HG02884 (cell line): ENCODE measurements around the gene KITLG.
"Not testable (repeated sequence)": the region's sequence is repeated elsewhere in the genome, so short reads cannot be mapped to it uniquely, and the experiment has no call there.

Experiments
- ATAC-seq: cut with Tn5 transposase; IDR thresholded peaks from one replicate; pipeline ENCODE4 v1.9.1; 2021; ENCODE audit warnings: mild to moderate bottlenecking, moderate library complexity; ENCODE audit not compliant: unreplicated experiment

The KITLG gene

DNA sequence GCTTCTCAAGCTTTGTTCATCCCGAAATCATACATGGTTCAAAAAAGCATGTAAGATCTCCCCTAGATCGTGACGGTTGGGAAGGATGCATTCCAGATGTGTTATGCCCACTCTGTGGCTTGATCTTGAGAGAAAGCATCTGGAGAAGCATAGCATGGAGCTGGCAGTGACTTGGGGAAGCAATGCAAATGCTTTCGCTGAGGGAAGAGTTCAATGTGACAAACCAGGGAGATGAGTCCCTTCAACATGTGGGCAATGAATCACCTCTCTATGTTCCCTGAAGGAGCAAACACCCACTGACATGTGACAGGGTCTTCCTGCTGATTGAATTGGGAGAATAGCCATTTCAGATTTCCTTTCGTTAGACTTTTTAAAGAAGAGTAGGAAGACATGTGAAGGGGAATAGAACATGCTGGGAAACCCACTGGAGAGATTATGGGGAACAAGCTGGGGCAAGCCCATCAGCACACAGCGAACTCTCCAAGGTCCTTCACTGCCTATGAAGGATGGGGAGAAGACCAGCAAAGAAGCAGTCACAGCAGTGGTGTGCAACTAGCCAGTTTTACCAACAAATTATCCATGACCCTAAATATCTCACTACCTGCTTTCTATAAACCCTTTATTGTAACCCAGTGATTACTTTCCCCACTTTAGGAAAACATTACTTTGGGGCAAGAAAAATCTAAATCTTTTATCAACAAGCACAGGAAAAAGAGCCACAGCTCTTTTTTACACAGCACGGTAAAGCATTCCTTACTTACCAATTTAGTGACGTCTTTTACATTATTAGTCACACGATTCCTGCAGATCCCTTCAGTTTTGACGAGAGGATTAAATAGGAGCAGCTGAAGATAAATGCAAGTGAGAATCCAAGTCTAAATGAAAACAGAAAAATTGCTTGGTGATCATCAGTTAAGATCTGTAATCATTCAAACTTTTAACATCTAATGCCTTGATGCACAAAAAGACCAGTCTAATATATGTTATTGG is 35.0 kb downstream of the KITLG start:
- no peak for ATAC-seq

DNA sequence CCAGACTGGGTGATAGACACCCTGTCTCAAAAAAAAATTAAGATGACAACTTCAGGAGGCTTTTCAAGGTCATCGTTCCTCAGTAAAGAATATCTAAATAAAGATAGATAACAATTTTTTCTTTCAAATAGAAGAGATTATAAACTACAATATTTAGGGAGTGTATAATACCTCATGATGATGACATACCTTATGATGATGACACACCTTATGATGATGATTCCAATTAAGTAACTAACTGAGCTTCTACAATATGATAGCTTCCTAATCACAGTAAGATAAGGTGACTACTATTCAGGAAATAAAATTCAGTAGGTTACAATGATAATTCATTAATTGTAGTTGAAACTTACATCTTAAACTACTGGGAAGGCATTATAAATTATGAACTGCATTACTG is 40.4 kb downstream of the KITLG start:
- no peak for ATAC-seq

DNA sequence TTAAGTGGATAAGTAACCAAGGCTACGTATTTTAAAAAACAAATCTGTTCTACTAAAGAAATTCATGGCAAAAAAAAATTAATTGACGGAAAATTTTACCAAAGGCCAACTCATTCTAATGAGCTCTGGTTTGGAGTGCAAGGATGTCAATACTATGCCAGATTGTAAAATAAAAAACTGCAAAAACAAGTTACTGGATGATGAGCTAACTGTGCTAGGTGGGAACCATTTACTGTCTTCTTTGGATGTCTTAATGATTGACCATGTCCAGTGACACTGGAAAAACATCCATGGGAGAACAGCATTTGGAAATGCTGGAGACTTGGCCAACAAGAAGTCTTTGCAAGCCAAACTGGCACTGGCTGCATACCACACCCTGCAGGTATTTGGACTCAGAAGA is 41.6 kb downstream of the KITLG start:
- ATAC-seq, result no peak

DNA sequence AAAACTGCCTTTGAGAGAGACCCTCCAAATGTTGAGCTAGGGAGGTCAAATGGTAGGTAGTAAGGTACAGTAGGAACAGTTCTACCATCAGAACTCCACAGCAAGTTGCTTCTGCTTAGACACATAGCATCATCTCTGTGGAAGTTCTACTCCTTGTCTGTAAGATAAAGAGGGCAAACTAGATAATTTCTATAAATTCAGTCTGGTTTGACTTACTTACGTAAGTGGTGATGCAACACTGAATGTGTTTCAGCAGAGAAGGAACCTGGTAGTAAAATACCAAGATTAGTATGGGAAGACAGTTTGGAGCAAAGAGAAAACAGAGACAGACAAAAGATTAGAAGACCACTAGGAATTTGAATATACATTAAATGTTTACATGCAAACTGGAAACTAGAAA is 42.0 kb downstream of the KITLG start:
- ATAC-seq, result no peak

DNA sequence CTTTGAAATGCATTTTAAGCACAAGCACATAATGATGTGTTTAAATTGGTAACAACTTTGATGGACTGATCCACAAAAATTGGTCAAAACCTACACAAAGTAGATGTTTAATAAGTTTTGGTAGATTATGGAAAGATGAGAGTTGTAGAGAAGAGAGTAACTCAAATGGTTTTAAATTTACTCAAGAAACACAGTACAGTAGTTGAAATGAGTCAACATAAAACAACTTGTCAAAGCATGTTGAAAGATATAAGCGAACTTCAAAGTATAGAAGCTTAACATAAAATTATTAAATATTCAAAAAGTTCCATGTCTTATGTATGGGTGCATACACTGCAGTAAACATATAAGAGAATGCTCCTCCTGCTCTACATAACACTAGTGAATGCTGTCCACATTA is 49.4 kb downstream of the KITLG start:
- no peak for ATAC-seq

DNA sequence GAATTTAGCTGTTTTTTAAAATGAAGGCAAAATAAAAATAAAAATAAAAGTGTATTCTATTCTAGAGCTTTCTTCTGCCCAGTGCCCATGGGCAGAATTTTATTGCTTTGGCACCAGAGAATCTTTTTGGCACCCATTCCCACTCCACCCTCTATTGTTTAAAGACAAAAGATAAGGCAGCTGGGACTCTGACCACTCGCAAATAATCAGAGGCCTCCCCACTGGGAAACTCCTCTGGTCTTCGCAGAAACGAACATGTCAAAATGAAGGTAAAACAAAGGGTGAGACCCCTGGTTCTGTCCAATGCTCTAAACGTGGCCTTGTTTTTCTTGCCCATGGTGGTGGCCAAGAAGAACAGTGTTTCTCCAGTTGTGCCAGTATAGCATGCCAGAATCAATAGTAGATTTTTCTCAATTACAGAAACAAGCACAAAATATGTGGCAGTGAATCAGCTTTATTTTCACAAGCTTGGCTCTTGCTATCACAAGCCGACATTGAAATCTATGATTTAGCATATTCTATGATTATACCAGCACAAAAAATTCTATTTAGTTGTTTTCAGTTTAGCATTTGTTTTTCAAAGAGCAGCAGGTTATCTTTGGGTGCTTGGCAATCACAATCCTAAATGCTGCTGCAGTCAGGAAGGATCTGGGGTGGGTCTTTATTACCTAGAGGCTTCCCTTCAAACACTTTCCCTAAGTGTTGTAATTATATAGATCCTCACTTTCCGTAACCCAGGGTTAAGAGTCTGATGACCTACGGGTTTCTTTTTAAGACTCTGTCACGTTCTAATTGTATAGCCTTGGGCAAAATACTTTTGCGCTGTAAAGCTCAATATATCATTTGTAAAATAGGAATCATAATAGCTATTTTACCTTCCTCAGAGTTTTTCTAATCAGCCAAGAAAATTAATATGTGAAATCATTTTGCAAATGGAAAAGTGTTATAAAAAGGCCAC is 50.5 kb downstream of the KITLG start:
- ATAC-seq, result no peak

- ATAC-seq, result no peak
Observed at GRCh38 chr12:88522961-88523360, 57.3 kb downstream of the KITLG start.

DNA sequence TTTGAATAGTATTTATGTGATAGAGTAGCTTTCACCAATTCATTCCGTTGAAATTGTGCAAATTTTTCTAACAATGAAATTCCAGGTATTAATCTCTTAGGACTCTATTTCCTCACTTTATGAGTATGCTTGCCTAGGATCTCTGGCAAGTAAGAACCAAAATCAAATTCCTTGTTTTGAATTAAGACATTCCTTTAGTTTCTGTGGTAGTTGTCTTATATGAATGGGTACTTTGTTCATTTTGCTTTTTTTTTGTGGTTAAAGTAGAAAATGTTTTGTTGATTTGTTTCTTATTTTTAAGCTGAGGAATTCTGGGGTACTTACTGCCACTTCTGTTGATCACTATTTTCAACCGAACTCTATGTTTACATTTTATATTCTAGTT is 59.8 kb downstream of the KITLG start:
- ATAC-seq, result no peak

- ATAC-seq, result no peak
Observed at GRCh38 chr12:88519802-88520435, 60.4 kb downstream of the KITLG start.

GRCh38 chr12:88518863-88519403 is 61.3 kb downstream of the KITLG start:
- no peak for ATAC-seq

DNA sequence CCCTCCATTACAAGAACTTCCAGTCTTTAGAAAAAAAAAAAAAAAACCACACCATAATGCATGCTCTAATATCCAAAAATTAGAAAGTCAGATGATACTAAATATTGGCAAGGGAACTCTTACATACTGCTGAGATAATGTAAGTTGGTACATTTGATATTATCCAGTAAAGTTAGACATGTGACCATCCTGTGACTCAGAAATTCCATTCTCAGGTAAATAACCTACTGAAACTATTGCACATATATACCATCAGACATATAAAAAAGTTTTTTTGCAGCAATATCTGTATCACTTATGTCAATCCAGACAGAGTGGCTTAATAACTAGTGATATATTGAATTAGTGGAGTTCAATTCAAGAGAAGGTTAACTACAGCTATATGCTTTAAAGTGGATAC is 63.5 kb downstream of the KITLG start:
- ATAC-seq, result no peak

- no peak for ATAC-seq
Observed at GRCh38 chr12:88510843-88511242, 69.4 kb downstream of the KITLG start.

DNA sequence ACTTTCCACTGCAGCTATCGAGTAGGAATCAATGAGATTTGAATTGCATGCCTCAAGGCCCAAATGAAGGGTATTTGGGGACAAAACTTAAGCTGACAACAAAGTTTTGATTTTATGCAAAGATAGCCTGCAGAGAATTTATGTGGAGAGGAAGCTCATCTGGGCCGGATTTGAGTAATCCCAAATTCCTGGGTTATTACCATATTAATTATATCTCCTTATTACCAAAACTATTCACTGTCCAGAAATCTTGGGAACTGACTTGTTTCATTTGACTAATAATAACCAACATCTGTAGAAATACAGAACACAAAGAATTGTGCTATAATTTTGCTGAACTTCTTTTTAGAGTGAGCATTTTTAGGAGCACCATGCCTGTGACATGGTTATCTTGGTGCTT is 70.4 kb downstream of the KITLG start:
- no peak for ATAC-seq

DNA sequence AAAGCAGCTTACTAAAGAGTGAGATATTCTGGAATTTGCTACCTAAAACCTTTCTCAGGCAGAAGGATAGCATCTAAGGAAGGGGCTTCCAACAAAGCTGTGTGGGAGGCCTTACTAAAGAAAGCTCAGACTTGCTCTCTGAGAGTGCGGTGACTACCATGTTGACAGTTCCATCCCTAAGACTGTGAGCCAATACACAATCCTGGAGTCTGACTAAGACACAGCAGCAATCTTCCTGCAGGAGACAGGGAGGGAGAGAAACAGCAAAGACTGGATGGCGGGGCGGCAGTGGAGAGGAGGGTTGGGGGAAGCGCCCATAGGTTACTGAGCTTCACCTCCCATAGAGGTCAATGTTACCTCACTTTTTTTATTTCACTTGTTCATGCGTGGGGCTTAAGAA is 70.9 kb downstream of the KITLG start:
- ATAC-seq, result no peak

- ATAC-seq, result not testable (repeated sequence)
Observed at GRCh38 chr12:88507851-88508250, 72.4 kb downstream of the KITLG start.

- ATAC-seq, result no peak
Observed at GRCh38 chr12:88507270-88507669, 73.0 kb downstream of the KITLG start.

DNA sequence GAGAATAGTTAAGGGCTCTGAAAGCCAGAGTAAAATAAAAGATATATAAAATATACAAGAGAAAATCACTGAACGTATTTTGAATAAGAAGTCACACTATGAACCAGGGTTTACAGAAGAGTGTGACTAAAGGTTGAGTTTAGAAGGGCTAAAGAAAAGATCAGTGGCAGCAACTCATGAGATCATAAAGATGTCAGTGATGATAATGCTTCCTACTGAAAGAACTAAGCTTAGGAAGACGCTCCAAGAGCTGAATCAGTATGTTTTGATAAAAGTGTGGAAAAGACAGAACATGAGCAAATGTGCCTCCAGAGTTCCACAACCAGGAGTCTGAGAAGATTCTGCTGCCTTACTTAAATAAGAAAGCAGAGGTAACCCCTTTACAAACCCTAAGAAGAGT is 74.6 kb downstream of the KITLG start:
- ATAC-seq, result no peak

DNA sequence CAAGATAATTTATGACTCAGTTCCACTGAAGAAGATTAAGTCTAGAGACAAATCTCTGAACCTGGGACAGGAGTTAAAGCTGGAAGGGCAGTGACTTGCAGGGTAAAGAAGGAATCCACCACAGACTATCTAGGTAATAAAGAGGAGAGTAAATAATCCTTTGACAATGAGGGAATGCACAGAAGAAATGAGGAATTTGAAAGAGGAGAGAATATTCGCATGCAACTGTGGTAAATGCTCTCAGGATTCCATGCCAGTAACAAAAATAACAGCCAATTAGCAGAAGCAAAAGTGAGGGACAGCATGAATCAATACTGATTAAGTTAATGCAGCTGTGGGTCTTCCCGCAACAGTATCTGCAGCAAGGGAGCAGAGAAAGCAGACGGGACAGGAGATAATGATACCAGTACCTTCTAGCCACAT is 77.0 kb downstream of the KITLG start:
- ATAC-seq, result no peak

DNA sequence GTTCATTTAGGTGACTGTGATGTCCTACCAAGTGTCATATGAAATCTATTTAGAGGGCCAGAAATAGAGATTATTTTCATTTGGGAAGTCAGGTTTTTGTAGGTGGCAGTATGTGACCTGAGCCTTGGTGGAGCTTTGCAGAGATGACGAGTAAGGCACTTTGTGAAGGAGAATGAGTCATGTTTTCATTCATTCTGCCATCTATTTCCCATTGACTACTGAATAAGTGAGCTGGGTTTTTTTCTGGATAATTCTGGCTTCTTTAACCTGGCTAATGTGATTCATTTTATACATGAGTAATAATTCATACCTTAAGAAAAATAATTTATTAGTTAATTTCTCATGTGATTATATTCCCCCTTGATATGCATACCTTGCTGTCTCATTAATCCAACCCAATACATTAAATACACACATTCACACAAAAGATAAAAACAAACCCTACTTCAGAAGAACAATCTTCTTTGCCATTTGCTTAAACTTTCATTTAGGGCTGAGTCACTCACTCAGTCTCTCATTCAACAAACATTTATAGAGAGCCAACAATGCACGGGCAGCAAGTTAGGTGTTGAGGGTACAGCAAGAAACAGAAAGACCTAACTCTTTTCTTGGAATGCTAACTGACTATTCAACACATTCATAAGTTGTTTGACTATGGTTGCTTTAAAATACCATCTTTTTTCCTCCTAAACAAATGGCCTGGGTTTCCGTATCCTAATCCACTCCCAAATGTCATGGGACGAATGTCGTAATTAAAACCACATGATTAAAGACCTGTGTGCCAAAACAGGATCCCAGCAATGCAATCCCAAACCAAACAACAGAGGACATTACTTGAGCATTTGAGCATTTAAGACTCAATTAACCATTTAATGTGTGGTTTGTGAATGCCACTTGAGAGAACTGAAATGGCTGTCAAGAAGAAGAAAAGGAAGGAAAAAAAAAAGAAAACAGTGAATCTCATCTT is 78.0 kb downstream of the KITLG start:
- no peak for ATAC-seq

DNA sequence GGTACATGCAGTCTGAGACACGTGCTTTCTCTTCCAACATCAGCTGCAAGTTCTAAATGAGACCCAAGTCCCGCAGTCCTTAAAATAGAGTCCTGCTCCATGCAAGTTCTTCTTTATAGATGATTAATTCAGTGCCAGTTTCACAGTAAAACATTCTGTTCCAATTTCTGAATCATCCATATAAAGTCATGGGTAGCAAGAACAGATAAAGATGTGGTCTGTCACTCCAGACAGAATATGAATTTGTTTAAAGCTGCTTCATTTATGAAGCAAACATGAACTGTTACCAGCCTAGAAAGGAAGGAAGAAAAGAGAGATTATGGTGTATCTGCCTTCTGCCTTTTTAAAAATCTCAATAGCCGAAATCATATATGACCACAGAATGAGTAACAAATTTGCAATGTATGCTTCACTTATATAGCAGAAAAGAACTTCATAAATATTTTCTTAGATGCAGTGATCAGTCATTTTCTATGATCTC is 83.3 kb downstream of the KITLG start:
- no peak for ATAC-seq
